ENCODE measurements around the gene TM9SF1. TPM values are rescaled to one million over a fixed set of nuclear protein-coding genes. Genes with fewer than 3 reads are reported as not detected.

TM9SF1 gene
- polyA plus RNA-seq, 3 donors from 2014 or later = 31.0 to 60.5 (median 42.4) TPM

GRCh38 chr14:24145690-24146452 is 49.4 kb downstream of the TM9SF1 start:
- peak overlapping the region; percentile 93 to 99 (median 98) for H3K27ac Mint-ChIP-seq
- H3K27me3 Mint-ChIP-seq (ENCODE audit: low read depth in 3 of 3) = peaks cover 8 to 15% (median 12%) of the 10 kb centered on the region in 3 donors

GRCh38 chr14:24145219-24145618 is 50.0 kb downstream of the TM9SF1 start:
- Mint-ChIP-seq H3K4me3 (peak overlapping the region; percentile 96 to 100 (median 99)), H3K4me1 (peaks cover 69 to 77% of the 10 kb centered on the region in 2 donors), H3K9me3 (no peaks in the 10 kb centered on the region), H3K27me3 (ENCODE audit: low read depth in 3 of 3) (peaks cover 8 to 15% (median 10%) of the 10 kb centered on the region in 3 donors), H3K27ac (peak overlapping the region; percentile 46 to 99 (median 97)), H3K36me3 (peaks cover 7 to 20% (median 9%) of the 10 kb centered on the region in 3 donors)
- DNase-seq = no peak

More at GRCh38 chr14:24145690-24146452, 49.4 kb downstream of the TM9SF1 start:
- Mint-ChIP-seq H3K9me3 (no peaks in the 10 kb centered on the region), H3K4me1 (peaks cover 66 to 77% of the 10 kb centered on the region in 2 donors), H3K4me3 (peak overlapping the region; percentile 96 to 100 (median 99)), H3K36me3 (peaks cover 9 to 27% (median 11%) of the 10 kb centered on the region in 3 donors)
- DNase-seq = no peak

DNA sequence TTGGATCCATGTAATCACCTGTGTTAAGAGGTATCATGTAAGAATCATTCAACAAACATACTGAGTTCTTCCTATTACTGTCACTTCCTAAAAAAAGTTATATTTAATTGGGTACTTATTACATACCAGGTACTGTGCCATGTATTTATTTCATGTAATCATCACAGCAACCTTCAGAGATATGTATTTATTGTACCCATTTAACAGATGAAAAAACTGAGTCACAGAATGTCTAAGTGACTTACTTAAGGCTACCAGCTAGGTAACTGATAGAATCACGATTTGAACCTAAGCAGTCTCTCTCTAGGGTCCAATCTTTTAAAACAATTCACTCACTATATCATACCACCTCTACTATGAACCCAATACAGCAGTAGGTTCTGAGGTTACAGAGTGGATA is 50.8 kb downstream of the TM9SF1 start:
- Mint-ChIP-seq H3K9me3 (no peaks in the 10 kb centered on the region), H3K4me3 (peak overlapping the region in 4 of 5 donors; percentile 26 to 100 (median 63)), H3K4me1 (peaks cover 70 to 77% of the 10 kb centered on the region in 2 donors), H3K27me3 (ENCODE audit: low read depth in 3 of 3) (peaks cover 8 to 15% (median 10%) of the 10 kb centered on the region in 3 donors), H3K27ac (peak overlapping the region; percentile 23 to 96 (median 81)), H3K36me3 (peaks cover 6 to 18% (median 8%) of the 10 kb centered on the region in 3 donors)
- DNase-seq = no peak

DNA sequence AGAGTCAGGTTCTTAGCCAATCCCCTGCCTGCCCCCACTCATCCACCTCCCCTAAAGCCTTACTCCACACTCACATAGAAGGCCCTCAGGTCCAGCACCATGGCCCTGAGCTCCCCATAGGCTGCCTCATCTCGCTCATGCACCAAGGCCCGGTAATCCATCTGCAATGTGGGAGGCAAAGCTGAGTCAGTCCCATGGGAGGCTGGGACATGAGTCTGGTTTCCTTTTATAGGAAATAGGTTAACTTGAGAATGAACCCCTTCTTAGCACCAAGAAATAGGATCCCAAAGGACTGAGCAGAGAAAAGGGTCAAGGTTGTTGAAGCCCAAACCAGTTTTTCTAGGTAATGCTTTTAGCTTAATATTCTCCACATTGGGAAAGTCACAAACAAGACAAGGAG is 51.7 kb downstream of the TM9SF1 start:
- peak overlapping the region in 3 of 5 donors; percentile 23 to 49 (median 30) for H3K4me3 Mint-ChIP-seq
- H3K4me1 Mint-ChIP-seq = peaks cover 68 to 77% of the 10 kb centered on the region in 2 donors
- H3K27ac Mint-ChIP-seq = peak overlapping the region in 4 of 6 donors; percentile 60 to 70 (median 66)
- no peak for DNase-seq
- peaks cover 8 to 16% (median 10%) of the 10 kb centered on the region in 3 donors for H3K27me3 Mint-ChIP-seq (ENCODE audit: low read depth in 3 of 3)
- no peaks in the 10 kb centered on the region for H3K9me3 Mint-ChIP-seq
- peaks cover 7 to 23% (median 12%) of the 10 kb centered on the region in 3 donors for H3K36me3 Mint-ChIP-seq

DNA sequence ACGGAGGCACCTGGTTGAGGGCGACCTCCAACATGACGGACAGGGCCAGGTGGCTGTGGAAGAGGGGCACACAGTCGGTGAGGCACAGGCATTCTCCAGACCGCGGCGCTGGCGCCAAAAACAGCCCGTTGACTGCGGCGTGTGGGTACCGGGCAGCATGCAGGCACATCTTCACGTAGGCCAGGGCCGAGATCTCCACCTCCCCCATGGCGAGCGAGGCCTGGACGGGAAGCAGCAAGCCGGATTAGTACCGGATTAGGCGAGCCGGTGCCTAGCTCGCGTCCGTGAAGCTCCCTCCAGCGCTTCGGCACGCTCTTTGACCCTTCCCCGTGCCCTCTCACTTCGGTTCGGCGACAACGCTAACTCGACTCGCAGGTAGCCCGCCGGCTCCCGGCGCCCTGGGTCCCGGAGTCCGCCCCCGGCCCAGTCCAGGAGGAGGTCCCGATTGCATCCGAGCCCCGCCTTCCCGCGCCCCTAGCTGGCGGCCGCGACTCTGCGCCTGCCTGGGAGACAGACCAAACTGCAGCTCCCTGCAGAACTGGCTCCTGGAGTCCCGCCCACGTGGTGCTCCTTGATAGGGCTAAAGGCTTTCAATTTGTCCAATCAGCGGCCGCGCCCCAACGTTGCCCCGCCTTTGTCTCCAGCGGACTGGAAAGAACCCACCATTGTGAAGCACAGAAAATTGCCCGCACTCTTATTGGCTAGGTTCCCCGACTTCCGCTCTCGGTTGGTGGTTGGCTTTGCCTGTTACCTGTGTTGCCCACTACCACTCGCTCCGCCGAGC is 54.0 kb downstream of the TM9SF1 start, which contains the start of gene EMC9:
TSS of gene EMC9 (minus strand) at position 495 of the 784 bp plus-strand sequence. CDS start at position 208, 287 bp downstream.
- Mint-ChIP-seq H3K27ac (peak within 1 kb of the TSS; percentile 81 to 98 (median 95)), H3K9me3 (no peaks in the 10 kb centered on the region)

DNA sequence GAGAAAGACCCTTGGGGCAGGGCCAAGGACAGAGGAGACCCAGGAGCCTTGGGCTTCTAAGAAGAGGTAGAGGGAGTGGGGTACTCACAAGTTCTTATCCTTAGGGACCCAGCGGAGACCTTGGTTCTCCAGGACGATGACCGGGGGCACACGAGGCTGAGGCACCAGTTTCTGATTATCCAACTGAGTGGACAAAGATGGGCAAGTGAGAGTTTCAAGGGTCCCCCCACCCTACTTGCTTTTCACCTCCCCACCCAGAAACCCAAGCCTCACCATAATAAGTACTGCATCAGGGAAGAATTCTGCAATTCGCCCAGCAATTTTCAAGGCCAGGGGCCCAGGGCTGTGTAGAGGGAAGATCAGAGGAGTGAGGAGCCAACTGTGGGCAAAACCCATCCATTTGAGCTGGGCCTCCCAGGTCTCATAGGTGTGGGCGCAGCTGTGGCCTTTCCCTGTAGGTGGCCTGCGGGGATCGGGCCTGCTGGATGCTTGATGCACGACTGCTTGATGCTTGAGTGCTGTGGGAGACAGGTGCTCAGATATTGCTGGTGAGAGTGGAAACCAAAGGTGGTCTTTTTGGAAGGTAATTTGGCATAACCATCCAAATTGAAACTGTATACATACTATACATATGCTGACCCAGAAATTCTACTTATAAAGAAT is 55.8 kb downstream of the TM9SF1 start:
- Mint-ChIP-seq H3K4me3 (peak overlapping the region; percentile 38 to 67 (median 57)), H3K27ac (peak overlapping the region; percentile 36 to 79 (median 56)), H3K27me3 (ENCODE audit: low read depth in 3 of 3) (peaks cover 7 to 12% (median 9%) of the 10 kb centered on the region in 3 donors), H3K4me1 (peaks cover 61 to 73% of the 10 kb centered on the region in 2 donors), H3K36me3 (peaks cover 7 to 27% (median 12%) of the 10 kb centered on the region in 3 donors), H3K9me3 (no peaks in the 10 kb centered on the region)
- DNase-seq = no peak

More for the DNA sequence above, 54.0 kb downstream of the TM9SF1 start, which contains the start of gene EMC9:
- H3K27me3 Mint-ChIP-seq (ENCODE audit: low read depth in 3 of 3) = peaks cover 9% of the 10 kb centered on the region in 3 donors
- peaks cover 7 to 30% (median 12%) of the 10 kb centered on the region in 3 donors for H3K36me3 Mint-ChIP-seq
- H3K4me1 Mint-ChIP-seq = peaks cover 75 to 84% of the 10 kb centered on the region in 2 donors
- DNase-seq = peak; percentile 98 to 99 (median 99)
- H3K4me3 Mint-ChIP-seq = peak within 1 kb of the TSS; percentile 89 to 95 (median 92)

Other genes with a start within 250 kb of the TM9SF1 start
- 10 to 100 TPM; 26.2 to 33.8 (median 31.0) TPM for gene DHRS4, start 241.7 kb downstream of the TM9SF1 start, polyA plus RNA-seq
- gene DHRS4L2, start 206.5 kb downstream of the TM9SF1 start, polyA plus RNA-seq = 10 to 100 TPM; 14.7 to 22.1 (median 15.8) TPM
- under 1 TPM; 0.09 to 0.82 (median 0.32) TPM for gene CARMIL3, start 143.4 kb downstream of the TM9SF1 start, polyA plus RNA-seq
- not detected for gene CPNE6, start 123.9 kb downstream of the TM9SF1 start, polyA plus RNA-seq
- 10 to 100 TPM in 2 of 3 donors, 1 to 10 TPM in 1; 8.2 to 13.3 (median 12.0) TPM for gene PCK2, start 101.1 kb downstream of the TM9SF1 start, polyA plus RNA-seq
- gene DCAF11, start 80.7 kb downstream of the TM9SF1 start, polyA plus RNA-seq = 100 to 1,000 TPM in 1 of 3 donors, 10 to 100 TPM in 2; 91.1 to 129 (median 98.2) TPM
- 1 to 10 TPM; 2.8 to 4.1 (median 3.0) TPM for gene NRL, start 80.5 kb downstream of the TM9SF1 start, polyA plus RNA-seq
- under 1 TPM; 0.28 to 0.90 (median 0.85) TPM for gene FITM1, start 64.8 kb downstream of the TM9SF1 start, polyA plus RNA-seq
- 1,000 to 10,000 TPM; 1,115 to 1,243 (median 1,240) TPM for gene PSME1, start 59.2 kb downstream of the TM9SF1 start, polyA plus RNA-seq
- gene EMC9, start 53.9 kb downstream of the TM9SF1 start, polyA plus RNA-seq = 10 to 100 TPM; 14.2 to 19.0 (median 17.6) TPM
- 1,000 to 10,000 TPM in 1 of 3 donors, 100 to 1,000 TPM in 2; 650 to 1,160 (median 776) TPM for gene PSME2, start 48.8 kb downstream of the TM9SF1 start, polyA plus RNA-seq
- gene RNF31, start 47.9 kb downstream of the TM9SF1 start, polyA plus RNA-seq = 10 to 100 TPM; 41.5 to 62.9 (median 59.5) TPM
- 100 to 1,000 TPM in 2 of 3 donors, 10 to 100 TPM in 1; 48.8 to 123 (median 102) TPM for gene IRF9, start 34.2 kb downstream of the TM9SF1 start, polyA plus RNA-seq
- 10 to 100 TPM in 1 of 3 donors, 1 to 10 TPM in 2; 1.7 to 15.2 (median 3.8) TPM for gene REC8, start 23.4 kb downstream of the TM9SF1 start, polyA plus RNA-seq
- 10 to 100 TPM; 10.1 to 21.0 (median 11.3) TPM for gene IPO4, start 6.6 kb downstream of the TM9SF1 start, polyA plus RNA-seq
- 1 to 10 TPM in 2 of 3 donors, under 1 TPM in 1; 0.38 to 3.0 (median 3.0) TPM for gene TSSK4, start 10.3 kb upstream of the TM9SF1 start, polyA plus RNA-seq
- 100 to 1,000 TPM; 162 to 203 (median 168) TPM for gene CHMP4A, start 18.0 kb upstream of the TM9SF1 start, polyA plus RNA-seq
- gene MDP1, start 20.6 kb upstream of the TM9SF1 start, polyA plus RNA-seq = 10 to 100 TPM; 29.2 to 45.5 (median 29.5) TPM
- gene NEDD8, start 36.9 kb upstream of the TM9SF1 start, polyA plus RNA-seq = 100 to 1,000 TPM; 347 to 503 (median 373) TPM
- 100 to 1,000 TPM in 1 of 3 donors, 10 to 100 TPM in 2; 89.3 to 134 (median 96.0) TPM for gene GMPR2, start 37.5 kb upstream of the TM9SF1 start, polyA plus RNA-seq
- 100 to 1,000 TPM; 248 to 289 (median 249) TPM for gene TINF2, start 47.2 kb upstream of the TM9SF1 start, polyA plus RNA-seq
- under 1 TPM in 1 of 3 donors, not detected in 2; 0.41 TPM for gene TGM1, start 67.7 kb upstream of the TM9SF1 start, polyA plus RNA-seq
- 10 to 100 TPM; 23.3 to 52.0 (median 38.6) TPM for gene RABGGTA, start 76.2 kb upstream of the TM9SF1 start, polyA plus RNA-seq
- 10 to 100 TPM; 31.4 to 35.9 (median 31.7) TPM for gene DHRS1, start 104.3 kb upstream of the TM9SF1 start, polyA plus RNA-seq
- gene NOP9, start 104.4 kb upstream of the TM9SF1 start, polyA plus RNA-seq = 1 to 10 TPM in 2 of 3 donors, not detected in 1; 1.4 to 2.4 TPM
- gene CIDEB, start 112.5 kb upstream of the TM9SF1 start, polyA plus RNA-seq = 10 to 100 TPM; 31.6 to 81.9 (median 52.1) TPM
- 1 to 10 TPM; 2.1 to 4.9 (median 3.9) TPM for gene LTB4R2, start 114.7 kb upstream of the TM9SF1 start, polyA plus RNA-seq
- 10 to 100 TPM; 12.4 to 13.7 (median 12.7) TPM for gene LTB4R, start 116.1 kb upstream of the TM9SF1 start, polyA plus RNA-seq
- gene ADCY4, start 139.6 kb upstream of the TM9SF1 start, polyA plus RNA-seq = under 1 TPM in 2 of 3 donors, not detected in 1; 0.31 to 0.52 TPM
- 10 to 100 TPM; 13.5 to 21.4 (median 16.0) TPM for gene RIPK3, start 144.6 kb upstream of the TM9SF1 start, polyA plus RNA-seq
- not detected for gene NFATC4, start 172.7 kb upstream of the TM9SF1 start, polyA plus RNA-seq
- gene NYNRIN, start 203.6 kb upstream of the TM9SF1 start, polyA plus RNA-seq = under 1 TPM in 2 of 3 donors, not detected in 1; 0.18 TPM
- gene CBLN3, start 234.2 kb upstream of the TM9SF1 start, polyA plus RNA-seq = not detected
- 10 to 100 TPM; 12.5 to 28.0 (median 25.6) TPM for gene KHNYN, start 234.5 kb upstream of the TM9SF1 start, polyA plus RNA-seq
- gene SDR39U1, start 247.3 kb upstream of the TM9SF1 start, polyA plus RNA-seq = 10 to 100 TPM; 62.2 to 91.2 (median 82.6) TPM

All from immature natural killer cell (primary cell).